WTC11 (cell line): ENCODE measurements around the gene ATP1B3.

Source experiments
- CBFB ChIP-seq: sonication (generic); formaldehyde crosslinking; IDR thresholded peaks from 2 replicates; pipeline ENCODE4 v1.8.1; 2022; ENCODE audit warnings: mild to moderate bottlenecking, low read depth, missing genetic modification reagents
- CREB1 ChIP-seq: sonication (generic); formaldehyde crosslinking; IDR thresholded peaks from 2 replicates; pipeline ENCODE4 v1.8.0; 2023; ENCODE audit warnings: mild to moderate bottlenecking, missing genetic modification reagents
- IRF2 ChIP-seq: sonication (generic); formaldehyde crosslinking; IDR thresholded peaks from 2 replicates; pipeline ENCODE4 v1.8.0; 2022; ENCODE audit warnings: low read depth, missing genetic modification reagents, borderline replicate concordance
- NR2C2 ChIP-seq: sonication (generic); formaldehyde crosslinking; IDR thresholded peaks from 2 replicates; pipeline ENCODE4 v1.8.0; 2022; ENCODE audit warnings: mild to moderate bottlenecking, missing genetic modification reagents
- NR3C1 ChIP-seq: sonication (generic); formaldehyde crosslinking; conservative IDR thresholded peaks from 2 replicates; pipeline ENCODE4 v1.8.1; 2023; ENCODE audit warnings: low read depth, mild to moderate bottlenecking, missing genetic modification reagents
- ZNF232 ChIP-seq: sonication (generic); formaldehyde crosslinking; IDR thresholded peaks from 2 replicates; pipeline ENCODE4 v1.8.0; 2022; ENCODE audit warnings: mild to moderate bottlenecking, missing genetic modification reagents
- TF ChIP-seq, protein P1 (sequence below): fragments of 200-600 bp; IDR thresholded peaks from 2 replicates; pipeline ENCODE4 v1.8.0; 2022; ENCODE audit warnings: antibody characterized with exemption
- TF ChIP-seq, protein P2 (sequence below): sonication (generic); formaldehyde crosslinking; IDR thresholded peaks from 2 replicates; pipeline ENCODE4 v1.8.1; 2023; ENCODE audit warnings: mild to moderate bottlenecking, missing genetic modification reagents, moderate library complexity
- TF ChIP-seq, protein P3 (sequence below): sonication (generic); formaldehyde crosslinking; IDR thresholded peaks from 2 replicates; pipeline ENCODE4 v1.8.0; 2023; ENCODE audit warnings: mild to moderate bottlenecking, missing genetic modification reagents
- TF ChIP-seq, protein P4 (sequence below): sonication (generic); formaldehyde crosslinking; IDR thresholded peaks from 2 replicates; pipeline ENCODE4 v1.8.1; 2022; ENCODE audit warnings: mild to moderate bottlenecking, moderate library complexity, missing genetic modification reagents
- TF ChIP-seq, protein P5 (sequence below): sonication (generic); formaldehyde crosslinking; IDR thresholded peaks from 2 replicates; pipeline ENCODE4 v1.8.1; 2023; ENCODE audit warnings: mild to moderate bottlenecking, moderate library complexity, missing genetic modification reagents
- TF ChIP-seq, protein P6 (sequence below): sonication (generic); formaldehyde crosslinking; IDR thresholded peaks from 2 replicates; pipeline ENCODE4 v1.8.0; 2022; ENCODE audit warnings: mild to moderate bottlenecking, missing genetic modification reagents
- TF ChIP-seq, protein P7 (sequence below): sonication (generic); formaldehyde crosslinking; IDR thresholded peaks from 2 replicates; pipeline ENCODE4 v1.8.1; 2022; ENCODE audit warnings: missing genetic modification reagents, borderline replicate concordance

DNA sequence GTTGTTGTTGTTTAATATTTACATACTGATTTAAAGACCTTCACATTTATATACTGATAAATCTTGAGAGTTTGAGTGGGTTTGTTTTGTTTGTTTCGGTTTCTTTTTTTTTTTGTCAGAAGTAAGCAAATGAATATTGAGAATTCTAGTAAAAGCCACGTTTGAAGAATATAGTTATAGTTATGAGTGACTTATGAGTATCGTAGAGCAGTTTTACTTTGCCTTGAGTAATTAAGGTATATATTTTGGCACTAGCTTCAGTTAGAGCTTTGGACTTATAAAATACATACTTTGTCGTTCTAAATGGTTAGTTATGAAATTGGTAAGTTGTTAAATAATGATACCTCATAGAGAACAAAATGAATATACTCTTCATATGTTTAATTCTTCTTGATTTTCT is 27.8 kb downstream of the ATP1B3 start:
- no peak for TF ChIP-seq CREB1 (CRISPR knock-in tag)
- TF ChIP-seq, protein P1, sequence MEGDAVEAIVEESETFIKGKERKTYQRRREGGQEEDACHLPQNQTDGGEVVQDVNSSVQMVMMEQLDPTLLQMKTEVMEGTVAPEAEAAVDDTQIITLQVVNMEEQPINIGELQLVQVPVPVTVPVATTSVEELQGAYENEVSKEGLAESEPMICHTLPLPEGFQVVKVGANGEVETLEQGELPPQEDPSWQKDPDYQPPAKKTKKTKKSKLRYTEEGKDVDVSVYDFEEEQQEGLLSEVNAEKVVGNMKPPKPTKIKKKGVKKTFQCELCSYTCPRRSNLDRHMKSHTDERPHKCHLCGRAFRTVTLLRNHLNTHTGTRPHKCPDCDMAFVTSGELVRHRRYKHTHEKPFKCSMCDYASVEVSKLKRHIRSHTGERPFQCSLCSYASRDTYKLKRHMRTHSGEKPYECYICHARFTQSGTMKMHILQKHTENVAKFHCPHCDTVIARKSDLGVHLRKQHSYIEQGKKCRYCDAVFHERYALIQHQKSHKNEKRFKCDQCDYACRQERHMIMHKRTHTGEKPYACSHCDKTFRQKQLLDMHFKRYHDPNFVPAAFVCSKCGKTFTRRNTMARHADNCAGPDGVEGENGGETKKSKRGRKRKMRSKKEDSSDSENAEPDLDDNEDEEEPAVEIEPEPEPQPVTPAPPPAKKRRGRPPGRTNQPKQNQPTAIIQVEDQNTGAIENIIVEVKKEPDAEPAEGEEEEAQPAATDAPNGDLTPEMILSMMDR = no peak
- TF ChIP-seq, protein P2, sequence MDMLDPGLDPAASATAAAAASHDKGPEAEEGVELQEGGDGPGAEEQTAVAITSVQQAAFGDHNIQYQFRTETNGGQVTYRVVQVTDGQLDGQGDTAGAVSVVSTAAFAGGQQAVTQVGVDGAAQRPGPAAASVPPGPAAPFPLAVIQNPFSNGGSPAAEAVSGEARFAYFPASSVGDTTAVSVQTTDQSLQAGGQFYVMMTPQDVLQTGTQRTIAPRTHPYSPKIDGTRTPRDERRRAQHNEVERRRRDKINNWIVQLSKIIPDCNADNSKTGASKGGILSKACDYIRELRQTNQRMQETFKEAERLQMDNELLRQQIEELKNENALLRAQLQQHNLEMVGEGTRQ (CRISPR knock-in tag) = no peak
- no peak for TF ChIP-seq ZNF232 (CRISPR knock-in tag)
- no peak for TF ChIP-seq IRF2 (CRISPR knock-in tag)
- TF ChIP-seq, protein P3, sequence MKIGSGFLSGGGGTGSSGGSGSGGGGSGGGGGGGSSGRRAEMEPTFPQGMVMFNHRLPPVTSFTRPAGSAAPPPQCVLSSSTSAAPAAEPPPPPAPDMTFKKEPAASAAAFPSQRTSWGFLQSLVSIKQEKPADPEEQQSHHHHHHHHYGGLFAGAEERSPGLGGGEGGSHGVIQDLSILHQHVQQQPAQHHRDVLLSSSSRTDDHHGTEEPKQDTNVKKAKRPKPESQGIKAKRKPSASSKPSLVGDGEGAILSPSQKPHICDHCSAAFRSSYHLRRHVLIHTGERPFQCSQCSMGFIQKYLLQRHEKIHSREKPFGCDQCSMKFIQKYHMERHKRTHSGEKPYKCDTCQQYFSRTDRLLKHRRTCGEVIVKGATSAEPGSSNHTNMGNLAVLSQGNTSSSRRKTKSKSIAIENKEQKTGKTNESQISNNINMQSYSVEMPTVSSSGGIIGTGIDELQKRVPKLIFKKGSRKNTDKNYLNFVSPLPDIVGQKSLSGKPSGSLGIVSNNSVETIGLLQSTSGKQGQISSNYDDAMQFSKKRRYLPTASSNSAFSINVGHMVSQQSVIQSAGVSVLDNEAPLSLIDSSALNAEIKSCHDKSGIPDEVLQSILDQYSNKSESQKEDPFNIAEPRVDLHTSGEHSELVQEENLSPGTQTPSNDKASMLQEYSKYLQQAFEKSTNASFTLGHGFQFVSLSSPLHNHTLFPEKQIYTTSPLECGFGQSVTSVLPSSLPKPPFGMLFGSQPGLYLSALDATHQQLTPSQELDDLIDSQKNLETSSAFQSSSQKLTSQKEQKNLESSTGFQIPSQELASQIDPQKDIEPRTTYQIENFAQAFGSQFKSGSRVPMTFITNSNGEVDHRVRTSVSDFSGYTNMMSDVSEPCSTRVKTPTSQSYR (CRISPR knock-in tag) = no peak
- TF ChIP-seq, protein P4, sequence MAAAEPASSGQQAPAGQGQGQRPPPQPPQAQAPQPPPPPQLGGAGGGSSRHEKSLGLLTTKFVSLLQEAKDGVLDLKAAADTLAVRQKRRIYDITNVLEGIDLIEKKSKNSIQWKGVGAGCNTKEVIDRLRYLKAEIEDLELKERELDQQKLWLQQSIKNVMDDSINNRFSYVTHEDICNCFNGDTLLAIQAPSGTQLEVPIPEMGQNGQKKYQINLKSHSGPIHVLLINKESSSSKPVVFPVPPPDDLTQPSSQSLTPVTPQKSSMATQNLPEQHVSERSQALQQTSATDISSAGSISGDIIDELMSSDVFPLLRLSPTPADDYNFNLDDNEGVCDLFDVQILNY = no peak
- TF ChIP-seq, protein P5, sequence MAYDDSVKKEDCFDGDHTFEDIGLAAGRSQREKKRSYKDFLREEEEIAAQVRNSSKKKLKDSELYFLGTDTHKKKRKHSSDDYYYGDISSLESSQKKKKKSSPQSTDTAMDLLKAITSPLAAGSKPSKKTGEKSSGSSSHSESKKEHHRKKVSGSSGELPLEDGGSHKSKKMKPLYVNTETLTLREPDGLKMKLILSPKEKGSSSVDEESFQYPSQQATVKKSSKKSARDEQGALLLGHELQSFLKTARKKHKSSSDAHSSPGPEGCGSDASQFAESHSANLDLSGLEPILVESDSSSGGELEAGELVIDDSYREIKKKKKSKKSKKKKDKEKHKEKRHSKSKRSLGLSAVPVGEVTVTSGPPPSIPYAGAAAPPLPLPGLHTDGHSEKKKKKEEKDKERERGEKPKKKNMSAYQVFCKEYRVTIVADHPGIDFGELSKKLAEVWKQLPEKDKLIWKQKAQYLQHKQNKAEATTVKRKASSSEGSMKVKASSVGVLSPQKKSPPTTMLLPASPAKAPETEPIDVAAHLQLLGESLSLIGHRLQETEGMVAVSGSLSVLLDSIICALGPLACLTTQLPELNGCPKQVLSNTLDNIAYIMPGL (CRISPR knock-in tag) = no peak
- no peak for TF ChIP-seq NR2C2
- TF ChIP-seq, protein P6, sequence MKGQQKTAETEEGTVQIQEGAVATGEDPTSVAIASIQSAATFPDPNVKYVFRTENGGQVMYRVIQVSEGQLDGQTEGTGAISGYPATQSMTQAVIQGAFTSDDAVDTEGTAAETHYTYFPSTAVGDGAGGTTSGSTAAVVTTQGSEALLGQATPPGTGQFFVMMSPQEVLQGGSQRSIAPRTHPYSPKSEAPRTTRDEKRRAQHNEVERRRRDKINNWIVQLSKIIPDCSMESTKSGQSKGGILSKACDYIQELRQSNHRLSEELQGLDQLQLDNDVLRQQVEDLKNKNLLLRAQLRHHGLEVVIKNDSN (CRISPR knock-in tag) = no peak
- TF ChIP-seq CBFB (CRISPR knock-in tag) = no peak
- TF ChIP-seq, protein P7, sequence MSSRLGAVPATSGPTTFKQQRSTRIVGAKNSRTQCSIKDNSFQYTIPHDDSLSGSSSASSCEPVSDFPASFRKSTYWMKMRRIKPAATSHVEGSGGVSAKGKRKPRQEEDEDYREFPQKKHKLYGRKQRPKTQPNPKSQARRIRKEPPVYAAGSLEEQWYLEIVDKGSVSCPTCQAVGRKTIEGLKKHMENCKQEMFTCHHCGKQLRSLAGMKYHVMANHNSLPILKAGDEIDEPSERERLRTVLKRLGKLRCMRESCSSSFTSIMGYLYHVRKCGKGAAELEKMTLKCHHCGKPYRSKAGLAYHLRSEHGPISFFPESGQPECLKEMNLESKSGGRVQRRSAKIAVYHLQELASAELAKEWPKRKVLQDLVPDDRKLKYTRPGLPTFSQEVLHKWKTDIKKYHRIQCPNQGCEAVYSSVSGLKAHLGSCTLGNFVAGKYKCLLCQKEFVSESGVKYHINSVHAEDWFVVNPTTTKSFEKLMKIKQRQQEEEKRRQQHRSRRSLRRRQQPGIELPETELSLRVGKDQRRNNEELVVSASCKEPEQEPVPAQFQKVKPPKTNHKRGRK (CRISPR knock-in tag) = no peak
- TF ChIP-seq NR3C1 = no peak
